ENCODE data around the gene LEF1.

LEF1 gene

DNA sequence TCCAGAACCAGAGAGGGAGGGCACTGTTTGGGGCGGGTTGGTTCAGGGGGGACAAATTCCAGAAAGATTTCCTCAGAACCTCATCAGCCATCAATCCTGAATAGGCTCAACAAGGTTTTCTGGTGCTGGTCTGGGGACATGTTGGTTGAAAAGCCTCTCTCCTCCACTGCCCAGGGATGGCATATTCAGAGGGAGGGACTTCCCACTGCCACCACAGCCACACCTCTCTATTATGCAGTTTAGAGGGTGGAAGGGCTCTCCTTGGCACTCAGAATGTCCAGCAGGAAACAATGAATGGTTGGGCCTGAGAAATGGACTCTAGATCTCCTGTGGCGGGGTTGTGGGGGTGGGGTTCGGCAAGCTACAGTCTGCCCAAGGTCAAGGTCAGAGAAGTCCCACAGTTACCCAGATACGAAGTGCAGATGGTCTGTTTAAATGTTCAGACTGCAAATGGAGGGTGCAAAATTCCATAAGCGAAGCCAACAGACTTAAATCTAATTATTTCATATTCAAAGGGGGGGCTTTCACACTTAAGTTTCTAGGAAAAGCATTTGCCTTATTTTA, 70.7 kb downstream of the LEF1 start:
- DNase-seq (ENCODE audit: low spot score), result no peak
- TF ChIP-seq, protein P1, sequence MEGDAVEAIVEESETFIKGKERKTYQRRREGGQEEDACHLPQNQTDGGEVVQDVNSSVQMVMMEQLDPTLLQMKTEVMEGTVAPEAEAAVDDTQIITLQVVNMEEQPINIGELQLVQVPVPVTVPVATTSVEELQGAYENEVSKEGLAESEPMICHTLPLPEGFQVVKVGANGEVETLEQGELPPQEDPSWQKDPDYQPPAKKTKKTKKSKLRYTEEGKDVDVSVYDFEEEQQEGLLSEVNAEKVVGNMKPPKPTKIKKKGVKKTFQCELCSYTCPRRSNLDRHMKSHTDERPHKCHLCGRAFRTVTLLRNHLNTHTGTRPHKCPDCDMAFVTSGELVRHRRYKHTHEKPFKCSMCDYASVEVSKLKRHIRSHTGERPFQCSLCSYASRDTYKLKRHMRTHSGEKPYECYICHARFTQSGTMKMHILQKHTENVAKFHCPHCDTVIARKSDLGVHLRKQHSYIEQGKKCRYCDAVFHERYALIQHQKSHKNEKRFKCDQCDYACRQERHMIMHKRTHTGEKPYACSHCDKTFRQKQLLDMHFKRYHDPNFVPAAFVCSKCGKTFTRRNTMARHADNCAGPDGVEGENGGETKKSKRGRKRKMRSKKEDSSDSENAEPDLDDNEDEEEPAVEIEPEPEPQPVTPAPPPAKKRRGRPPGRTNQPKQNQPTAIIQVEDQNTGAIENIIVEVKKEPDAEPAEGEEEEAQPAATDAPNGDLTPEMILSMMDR (IDR thresholded peaks at IDR 0.05; ENCODE audit: borderline replicate concordance, control extremely low read depth, extremely low read depth, insufficient read depth, missing control alignments), result no peak
- in situ Hi-C loops (cut with MboI; ENCODE audit: low sequenced_read_pairs, unreplicated experiment), result no loop called here

DNA sequence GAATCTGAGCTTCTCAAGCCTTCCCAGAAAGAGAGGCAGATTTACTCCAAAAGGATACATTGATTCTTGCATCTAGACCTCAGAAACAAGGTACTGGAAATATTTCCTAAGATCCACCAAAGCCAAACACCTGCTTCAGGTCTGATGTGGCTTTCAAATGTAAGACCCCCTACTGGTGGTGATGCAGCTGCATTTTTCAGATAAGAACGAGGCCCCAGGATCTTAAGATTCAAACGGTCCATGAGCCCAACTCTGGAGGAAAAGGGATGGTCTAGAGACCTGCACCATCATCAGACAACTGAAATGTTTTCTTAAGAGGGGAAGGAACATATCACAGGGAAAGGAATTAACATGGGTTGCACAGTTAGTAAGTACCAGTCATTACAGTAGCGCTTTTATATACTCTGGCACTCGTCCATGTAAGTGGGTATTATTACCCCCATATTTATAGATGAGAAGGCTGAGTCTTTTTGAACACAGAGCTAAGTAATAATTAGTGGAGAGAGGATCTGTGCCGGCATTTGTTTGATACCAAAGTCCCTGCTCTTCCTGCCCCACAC, 73.7 kb downstream of the LEF1 start:
- DNase-seq (ENCODE audit: low spot score), result no peak
- in situ Hi-C loops (cut with MboI; ENCODE audit: low sequenced_read_pairs, unreplicated experiment), result no loop called here
- TF ChIP-seq, protein P1 (IDR thresholded peaks at IDR 0.05; ENCODE audit: borderline replicate concordance, control extremely low read depth, extremely low read depth, insufficient read depth, missing control alignments), result no peak

DNA sequence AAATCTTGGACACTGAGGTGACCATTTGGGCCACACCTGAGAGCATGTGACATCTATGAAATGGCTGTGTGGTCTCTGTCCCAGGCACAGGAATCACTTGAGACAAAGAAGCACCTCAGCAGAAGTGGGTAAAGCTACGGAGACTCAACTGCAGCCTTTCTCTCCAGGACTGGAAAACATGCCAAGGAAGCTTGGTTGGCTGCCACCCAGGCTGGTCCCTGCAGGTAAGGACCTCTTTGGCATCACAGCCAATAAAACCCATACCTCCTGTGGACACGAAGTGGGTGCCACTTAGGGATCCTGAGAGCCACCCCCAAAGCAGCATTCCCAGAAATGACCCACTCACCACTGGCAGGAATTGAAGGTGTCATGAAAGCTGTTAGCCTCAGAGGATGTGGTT, 74.6 kb downstream of the LEF1 start:
- in situ Hi-C loops (cut with MboI; ENCODE audit: low sequenced_read_pairs, unreplicated experiment), result no loop called here
- TF ChIP-seq, protein P1 (IDR thresholded peaks at IDR 0.05; ENCODE audit: borderline replicate concordance, control extremely low read depth, extremely low read depth, insufficient read depth, missing control alignments), result no peak
- no peak for DNase-seq (ENCODE audit: low spot score)

DNA sequence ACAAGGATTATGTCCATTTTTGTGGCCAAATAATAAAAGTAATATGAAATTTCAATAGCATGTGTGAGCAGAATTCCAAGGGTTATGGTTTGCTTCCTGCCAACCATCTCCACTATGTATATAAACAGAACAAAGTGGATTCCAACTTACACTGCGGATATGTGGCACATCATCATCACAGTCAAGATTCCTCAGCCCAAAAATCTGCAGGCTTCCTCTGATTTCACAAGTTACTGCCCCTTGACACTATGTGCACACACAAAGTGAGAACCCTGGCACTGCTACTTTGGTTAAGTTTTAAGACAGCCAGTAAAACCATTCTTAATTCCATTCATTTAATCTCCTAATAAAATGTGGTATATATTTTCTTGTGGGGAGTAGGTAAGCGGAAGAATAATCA, 76.4 kb downstream of the LEF1 start:
- in situ Hi-C loops (cut with MboI; ENCODE audit: low sequenced_read_pairs, unreplicated experiment), result no loop called here
- no peak for DNase-seq (ENCODE audit: low spot score)
- TF ChIP-seq, protein P1 (IDR thresholded peaks at IDR 0.05; ENCODE audit: borderline replicate concordance, control extremely low read depth, extremely low read depth, insufficient read depth, missing control alignments), result no peak

DNA sequence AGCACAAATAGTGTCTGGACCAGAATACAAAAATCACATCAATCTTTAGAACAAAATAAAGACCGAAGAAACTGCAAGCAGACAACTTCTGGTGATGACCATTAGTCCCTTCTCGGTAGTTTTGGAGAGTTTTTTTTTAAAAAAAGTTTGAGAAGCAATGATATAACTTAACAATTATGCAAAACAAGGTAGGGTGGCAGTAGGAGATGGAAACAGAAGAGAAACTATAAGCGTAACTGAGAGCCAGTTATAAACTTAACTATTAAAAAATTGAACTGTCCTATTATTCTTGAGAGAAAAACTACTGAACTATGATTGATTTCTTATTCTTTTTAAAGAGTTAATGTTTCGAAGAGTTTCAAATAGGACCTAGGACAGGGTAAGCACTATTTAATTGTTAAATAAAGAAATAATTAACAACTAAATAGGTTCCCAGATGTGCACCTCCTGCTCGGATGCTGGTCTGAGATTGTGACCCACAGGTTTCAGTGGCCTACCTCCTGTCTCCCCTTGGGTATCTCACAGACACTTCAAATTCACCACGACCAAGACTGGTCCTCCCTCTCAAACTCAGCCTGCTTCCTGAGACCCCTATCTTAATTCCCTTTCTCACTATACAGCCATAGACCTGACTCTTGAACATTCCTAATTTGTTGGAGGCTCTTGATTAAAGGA, 81.3 kb downstream of the LEF1 start:
- TF ChIP-seq, protein P1 (IDR thresholded peaks at IDR 0.05; ENCODE audit: borderline replicate concordance, control extremely low read depth, extremely low read depth, insufficient read depth, missing control alignments), result no peak
- in situ Hi-C loops (cut with MboI; ENCODE audit: low sequenced_read_pairs, unreplicated experiment), result no loop called here
- no peak for DNase-seq (ENCODE audit: low spot score)

DNA sequence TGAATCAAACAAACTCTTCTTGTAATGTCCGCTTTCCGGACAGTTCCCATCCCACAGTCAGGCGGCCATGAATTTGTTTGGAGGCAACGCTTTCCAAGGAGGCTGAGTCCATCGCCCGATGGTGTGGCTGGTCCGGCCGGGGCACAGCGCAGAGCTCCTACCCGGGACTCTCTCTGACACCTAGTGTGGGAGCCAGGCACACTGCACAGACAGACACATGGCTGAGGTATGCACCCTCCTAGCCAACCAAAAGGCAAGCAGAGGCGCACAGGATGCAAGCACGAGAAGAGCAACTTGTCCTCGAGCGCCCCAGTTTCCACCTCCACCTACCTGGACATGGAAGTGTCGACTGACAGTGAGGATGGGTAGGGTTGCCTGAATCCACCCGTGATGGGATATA, 87.5 kb downstream of the LEF1 start:
- in situ Hi-C loops (cut with MboI; ENCODE audit: low sequenced_read_pairs, unreplicated experiment), result no loop called here
- TF ChIP-seq, protein P1 (IDR thresholded peaks at IDR 0.05; ENCODE audit: borderline replicate concordance, control extremely low read depth, extremely low read depth, insufficient read depth, missing control alignments), result no peak
- DNase-seq (ENCODE audit: low spot score), result no peak
